ENCODE measurements around the gene COPG2.

COPG2 gene

GRCh38 chr7:130479716-130480400 is 188.7 kb downstream of the COPG2 start:
- DNase-seq (ENCODE audit: insufficient read length, low spot score) (no peak), FAIRE-seq (no peak)

GRCh38 chr7:130478991-130479390 is 189.6 kb downstream of the COPG2 start:
- FAIRE-seq = no peak
- no peak for DNase-seq (ENCODE audit: insufficient read length, low spot score)

GRCh38 chr7:130476297-130477150 is 192.0 kb downstream of the COPG2 start:
- FAIRE-seq (no peak), DNase-seq (ENCODE audit: insufficient read length, low spot score) (no peak)

- FAIRE-seq = no peak
- DNase-seq (ENCODE audit: insufficient read length, low spot score) = no peak
Measured at GRCh38 chr7:130475776-130476175, 192.8 kb downstream of the COPG2 start.

- FAIRE-seq (no peak), DNase-seq (ENCODE audit: insufficient read length, low spot score) (no peak)
Measured at GRCh38 chr7:130473876-130474275, 194.7 kb downstream of the COPG2 start.

- FAIRE-seq (no peak), DNase-seq (ENCODE audit: insufficient read length, low spot score) (no peak)
Measured at GRCh38 chr7:130473289-130473688, 195.3 kb downstream of the COPG2 start.

GRCh38 chr7:130471974-130472373 is 196.6 kb downstream of the COPG2 start:
- FAIRE-seq (no peak), DNase-seq (ENCODE audit: insufficient read length, low spot score) (no peak)

- DNase-seq (ENCODE audit: insufficient read length, low spot score) (no peak), FAIRE-seq (no peak)
Measured at GRCh38 chr7:130468612-130469011, 199.9 kb downstream of the COPG2 start.

- no peak for FAIRE-seq
- DNase-seq (ENCODE audit: insufficient read length, low spot score) = no peak
Measured at GRCh38 chr7:130463553-130464434, 204.8 kb downstream of the COPG2 start.

- FAIRE-seq (no peak), DNase-seq (ENCODE audit: insufficient read length, low spot score) (no peak)
Measured at GRCh38 chr7:130461272-130461671, 207.3 kb downstream of the COPG2 start.

GRCh38 chr7:130458257-130458656 is 210.3 kb downstream of the COPG2 start:
- DNase-seq (ENCODE audit: insufficient read length, low spot score) (no peak), FAIRE-seq (no peak)
